OCI-LY1 (cell line): ENCODE data around the gene LRRC36.

ENCODE experiments used
- H2AFZ ChIP-seq: fragments of 200-600 bp; sonication (generic), shearing (Covaris generic); 2 replicates; pipeline ENCODE4 v1.6.0; 2014; ENCODE audit warnings: antibody characterized with exemption, mild to moderate bottlenecking, low read length
- H3F3A ChIP-seq: fragments of 200-600 bp; sonication (generic), shearing (Covaris generic); 2 replicates; pipeline ENCODE4 v1.6.0; 2014; ENCODE audit warnings: mild to moderate bottlenecking, antibody characterized with exemption, low read length, moderate library complexity; ENCODE audit not compliant: insufficient read depth
- H3K27ac ChIP-seq: fragments of 200-600 bp; sonication (generic); 2 replicates; pipeline ENCODE4 v1.5.1; 2014; ENCODE audit warnings: low read length, mixed run types, mild to moderate bottlenecking, low read depth; ENCODE audit not compliant: poor library complexity, severe bottlenecking
- H3K27me3 ChIP-seq: fragments of 200-600 bp; sonication (generic); 2 replicates; pipeline ENCODE4 v1.6.0; 2014; ENCODE audit warnings: antibody characterized with exemption, mild to moderate bottlenecking, low read length, moderate library complexity; ENCODE audit not compliant: insufficient read depth
- H3K36me3 ChIP-seq: fragments of 200-600 bp; sonication (generic); 2 replicates; pipeline ENCODE4 v1.6.1; 2014; ENCODE audit warnings: mild to moderate bottlenecking, antibody characterized with exemption, low read length, moderate library complexity, mixed read lengths; ENCODE audit not compliant: insufficient read depth
- H3K4me1 ChIP-seq: fragments of 200-600 bp; sonication (generic); 2 replicates; pipeline ENCODE4 v1.5.1; 2014; ENCODE audit warnings: mild to moderate bottlenecking, low read length, moderate library complexity; ENCODE audit not compliant: insufficient read depth, severe bottlenecking
- H3K4me2 ChIP-seq: fragments of 200-600 bp; sonication (generic), shearing (Covaris generic); 2 replicates; pipeline ENCODE4 v1.6.1; 2014; ENCODE audit warnings: low read length
- H3K4me3 ChIP-seq: fragments of 200-600 bp; sonication (generic); 2 replicates; pipeline ENCODE4 v1.5.1; 2014; ENCODE audit warnings: low read length, low read depth, mild to moderate bottlenecking, mixed read lengths; ENCODE audit not compliant: poor library complexity, severe bottlenecking
- H3K79me2 ChIP-seq: fragments of 200-600 bp; shearing (Covaris generic); 2 replicates; pipeline ENCODE4 v1.6.1; 2016; ENCODE audit warnings: mixed run types, low read length, mixed read lengths; ENCODE audit not compliant: insufficient read depth
- H3K9ac ChIP-seq: fragments of 200-600 bp; sonication (generic), shearing (Covaris generic); 2 replicates; pipeline ENCODE4 v1.6.1; 2014; ENCODE audit warnings: mild to moderate bottlenecking, low read length, mixed read lengths
- H3K9me2 ChIP-seq: fragments of 200-600 bp; sonication (generic), shearing (Covaris generic); 2 replicates; pipeline ENCODE4 v1.6.1; 2014; ENCODE audit warnings: low read depth, mild to moderate bottlenecking, low read length, mixed read lengths
- H3K9me3 ChIP-seq: fragments of 200-600 bp; shearing (Covaris generic); 2 replicates; pipeline ENCODE4 v1.6.1; 2014; ENCODE audit warnings: low read length, mixed read lengths
- H4K20me1 ChIP-seq: fragments of 200-600 bp; sonication (generic), shearing (Covaris generic); 2 replicates; pipeline ENCODE4 v1.6.0; 2016; ENCODE audit warnings: mild to moderate bottlenecking, low read length; ENCODE audit not compliant: insufficient read depth
- CTCF ChIP-seq: fragments of 200-600 bp; sonication (generic), shearing (Covaris generic); IDR thresholded peaks from 2 replicates; pipeline ENCODE4 v1.5.1; 2017; ENCODE audit warnings: mild to moderate bottlenecking, antibody characterized with exemption, low read length, moderate library complexity, mixed read lengths
- EZH2 ChIP-seq: fragments of 200-600 bp; sonication (generic), shearing (Covaris generic); IDR thresholded peaks from 2 replicates; pipeline ENCODE4 v1.8.0; 2017; ENCODE audit warnings: borderline replicate concordance, mixed run types, mild to moderate bottlenecking, antibody characterized with exemption, low read length, moderate library complexity, mixed read lengths

Gene LRRC36

GRCh38 chr16:67336648-67337047 is 10.0 kb downstream of the LRRC36 start:
- no peak overlapping the region for H3K4me2 ChIP-seq
- H3K9me2 ChIP-seq: no peaks in the 10 kb centered on the region
- H3F3A ChIP-seq: no peaks in the 10 kb centered on the region
- no peaks in the 10 kb centered on the region for H3K79me2 ChIP-seq
- H3K9ac ChIP-seq: no peak overlapping the region
- no peaks in the 10 kb centered on the region for H4K20me1 ChIP-seq
- no peak overlapping the region for H2AFZ ChIP-seq
- TF ChIP-seq EZH2 (no peak), CTCF (no peak)
- H3K27me3 ChIP-seq: no peaks in the 10 kb centered on the region
- no peaks in the 10 kb centered on the region for H3K9me3 ChIP-seq
- H3K4me3 ChIP-seq: no peak overlapping the region
- no peak overlapping the region for H3K27ac ChIP-seq
- H3K4me1 ChIP-seq: no peaks in the 10 kb centered on the region
- H3K36me3 ChIP-seq: no peaks in the 10 kb centered on the region

GRCh38 chr16:67339453-67339852 is 12.8 kb downstream of the LRRC36 start:
- Histone ChIP-seq H3K36me3 (no peaks in the 10 kb centered on the region), H3K4me1 (no peaks in the 10 kb centered on the region), H3K9ac (no peak overlapping the region), H2AFZ (no peak overlapping the region), H3K79me2 (no peaks in the 10 kb centered on the region), H3F3A (no peaks in the 10 kb centered on the region), H3K27ac (no peak overlapping the region), H3K4me3 (no peak overlapping the region), H3K9me3 (no peaks in the 10 kb centered on the region), H3K4me2 (no peak overlapping the region), H4K20me1 (no peaks in the 10 kb centered on the region), H3K9me2 (no peaks in the 10 kb centered on the region), H3K27me3 (no peaks in the 10 kb centered on the region)
- TF ChIP-seq CTCF (peak; percentile 34; the same call in 1 of the 2 replicates), EZH2 (no peak)

DNA sequence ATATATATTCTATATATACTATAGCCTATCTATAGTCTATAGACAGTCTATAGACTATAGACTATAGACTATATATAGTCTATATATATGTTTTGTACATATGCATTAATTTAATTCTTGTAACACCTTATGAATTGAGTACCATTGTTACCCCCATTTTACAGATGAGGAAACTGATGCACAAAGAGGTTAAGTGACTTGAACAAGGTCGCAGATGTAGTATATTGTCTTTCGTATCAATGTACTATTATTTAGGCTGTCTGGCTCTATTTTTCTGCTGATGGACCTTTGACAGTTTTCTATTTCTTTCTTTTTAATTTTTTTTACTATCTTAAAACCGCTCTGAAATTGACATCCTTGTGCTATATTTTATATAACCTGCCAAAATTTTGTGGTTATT is 14.6 kb downstream of the LRRC36 start:
- no peaks in the 10 kb centered on the region for H3K79me2 ChIP-seq
- TF ChIP-seq EZH2 (no peak), CTCF (no peak)
- no peaks in the 10 kb centered on the region for H3K9me3 ChIP-seq
- no peaks in the 10 kb centered on the region for H4K20me1 ChIP-seq
- H3K4me3 ChIP-seq: no peak overlapping the region
- H3K36me3 ChIP-seq: no peaks in the 10 kb centered on the region
- no peak overlapping the region for H3K27ac ChIP-seq
- H3F3A ChIP-seq: no peaks in the 10 kb centered on the region
- no peaks in the 10 kb centered on the region; the same call in 1 of the 2 replicates for H3K27me3 ChIP-seq
- no peak overlapping the region for H3K9ac ChIP-seq
- no peaks in the 10 kb centered on the region for H3K4me1 ChIP-seq
- H3K9me2 ChIP-seq: no peaks in the 10 kb centered on the region
- H3K4me2 ChIP-seq: no peak overlapping the region
- H2AFZ ChIP-seq: no peak overlapping the region
